ENCODE data around the gene SHISAL2A.

GRCh38 chr1:52645261-52645660, 12.3 kb downstream of the SHISAL2A start:
- no peak for TF ChIP-seq POLR2A (IDR thresholded peaks at IDR 0.05; ENCODE audit: low read depth, low read length)
- TF ChIP-seq TAF1 (IDR thresholded peaks at IDR 0.05; ENCODE audit: borderline replicate concordance, low read depth, low read length): no peak
